Measurements from ENCODE around the gene ITGAX.

ITGAX gene

GRCh38 chr16:31404353-31405064 lies 49.5 kb downstream of the ITGAX start:
- in situ Hi-C loops (cut with MboI; ENCODE audit: low sequenced_read_pairs, unreplicated experiment) = no loop called here
- peak; percentile 63 for DNase-seq (ENCODE audit: low spot score)
- no peak for TF ChIP-seq CTCF (IDR thresholded peaks at IDR 0.05; ENCODE audit: borderline replicate concordance, control extremely low read depth, extremely low read depth, insufficient read depth, missing control alignments)

GRCh38 chr16:31407406-31407805 lies 52.4 kb downstream of the ITGAX start:
- in situ Hi-C loops (cut with MboI; ENCODE audit: low sequenced_read_pairs, unreplicated experiment) = no loop called here
- no peak for DNase-seq (ENCODE audit: low spot score)
- no peak for TF ChIP-seq CTCF (IDR thresholded peaks at IDR 0.05; ENCODE audit: borderline replicate concordance, control extremely low read depth, extremely low read depth, insufficient read depth, missing control alignments)

- in situ Hi-C loops (cut with MboI; ENCODE audit: low sequenced_read_pairs, unreplicated experiment) = no loop called here
- no peak for TF ChIP-seq CTCF (IDR thresholded peaks at IDR 0.05; ENCODE audit: borderline replicate concordance, control extremely low read depth, extremely low read depth, insufficient read depth, missing control alignments)
- no peak for DNase-seq (ENCODE audit: low spot score)
These were observed 54.5 kb downstream of the ITGAX start for GRCh38 chr16:31409433-31409832.

GRCh38 chr16:31410082-31410481 lies 55.1 kb downstream of the ITGAX start:
- DNase-seq (ENCODE audit: low spot score) = no peak
- TF ChIP-seq CTCF (IDR thresholded peaks at IDR 0.05; ENCODE audit: borderline replicate concordance, control extremely low read depth, extremely low read depth, insufficient read depth, missing control alignments) = no peak
- in situ Hi-C loops (cut with MboI; ENCODE audit: low sequenced_read_pairs, unreplicated experiment) = no loop called here

GRCh38 chr16:31411024-31411844 lies 56.3 kb downstream of the ITGAX start:
- DNase-seq (ENCODE audit: low spot score) = no peak
- no peak for TF ChIP-seq CTCF (IDR thresholded peaks at IDR 0.05; ENCODE audit: borderline replicate concordance, control extremely low read depth, extremely low read depth, insufficient read depth, missing control alignments)
- in situ Hi-C loops (cut with MboI; ENCODE audit: low sequenced_read_pairs, unreplicated experiment) = no loop called here

- TF ChIP-seq CTCF (IDR thresholded peaks at IDR 0.05; ENCODE audit: borderline replicate concordance, control extremely low read depth, extremely low read depth, insufficient read depth, missing control alignments) = no peak
These were observed 57.8 kb downstream of the ITGAX start for GRCh38 chr16:31412750-31413149.

More at GRCh38 chr16:31412750-31413149, 57.8 kb downstream of the ITGAX start:
- in situ Hi-C loops (cut with MboI; ENCODE audit: low sequenced_read_pairs, unreplicated experiment) = no loop called here
- DNase-seq (ENCODE audit: low spot score) = no peak

All from GM13976 (cell line).